ENCODE data around the gene TPCN2.
A peak's percentile ranks its signal among the peaks of the same experiment; 100 is the strongest.

Gene TPCN2

GRCh38 chr11:69101115-69101791 lies 52.5 kb downstream of the TPCN2 start:
- Histone ChIP-seq H3K4me3 (ENCODE audit: control insufficient read depth in 1 of 7, extremely low read depth in 1 of 7, insufficient read depth in 4 of 7, low read depth in 2 of 7, low read length in 6 of 7) (no peak overlapping the region), H3K9me3 (ENCODE audit: control extremely low read depth in 1 of 5, control insufficient read depth in 4 of 5, insufficient read depth in 2 of 5, low read depth in 1 of 5, low read length in 4 of 5) (no peaks in the 10 kb centered on the region), H3K36me3 (ENCODE audit: control insufficient read depth in 4 of 4, insufficient read depth in 4 of 4, low read length in 3 of 4) (no peaks in the 10 kb centered on the region), H3K27ac (ENCODE audit: insufficient read depth in 1 of 2, low read depth in 1 of 2, low read length in 2 of 2, poor library complexity in 1 of 2, severe bottlenecking in 2 of 2) (no peak overlapping the region), H3K27me3 (replicated peaks in 2 of 5; ENCODE audit: control insufficient read depth in 4 of 5, insufficient read depth in 5 of 5, low read length in 4 of 5) (peaks cover 0 to 26% (median 2%) of the 10 kb centered on the region in 5 experiments), H3K4me1 (ENCODE audit: control extremely low read depth in 1 of 4, control insufficient read depth in 4 of 4, insufficient read depth in 4 of 4, low read length in 3 of 4) (peaks cover 0 to 8% (median 3%) of the 10 kb centered on the region in 4 experiments)
- POLR2A ChIA-PET: no interaction called here
- 37% methylated on average over 11 of the region's 14 CpGs for WGBS (ENCODE audit: insufficient coverage)
- CTCF ChIA-PET: interaction anchor here (0.6 to 6.2 kb wide), 15 partner anchors 8 to 568 kb away, joined by 3 to 59 read pairs (median 4); partner anchors contain the start of gene MYEOV
- peak; percentile 54 to 70 (median 60) for DNase-seq

DNA sequence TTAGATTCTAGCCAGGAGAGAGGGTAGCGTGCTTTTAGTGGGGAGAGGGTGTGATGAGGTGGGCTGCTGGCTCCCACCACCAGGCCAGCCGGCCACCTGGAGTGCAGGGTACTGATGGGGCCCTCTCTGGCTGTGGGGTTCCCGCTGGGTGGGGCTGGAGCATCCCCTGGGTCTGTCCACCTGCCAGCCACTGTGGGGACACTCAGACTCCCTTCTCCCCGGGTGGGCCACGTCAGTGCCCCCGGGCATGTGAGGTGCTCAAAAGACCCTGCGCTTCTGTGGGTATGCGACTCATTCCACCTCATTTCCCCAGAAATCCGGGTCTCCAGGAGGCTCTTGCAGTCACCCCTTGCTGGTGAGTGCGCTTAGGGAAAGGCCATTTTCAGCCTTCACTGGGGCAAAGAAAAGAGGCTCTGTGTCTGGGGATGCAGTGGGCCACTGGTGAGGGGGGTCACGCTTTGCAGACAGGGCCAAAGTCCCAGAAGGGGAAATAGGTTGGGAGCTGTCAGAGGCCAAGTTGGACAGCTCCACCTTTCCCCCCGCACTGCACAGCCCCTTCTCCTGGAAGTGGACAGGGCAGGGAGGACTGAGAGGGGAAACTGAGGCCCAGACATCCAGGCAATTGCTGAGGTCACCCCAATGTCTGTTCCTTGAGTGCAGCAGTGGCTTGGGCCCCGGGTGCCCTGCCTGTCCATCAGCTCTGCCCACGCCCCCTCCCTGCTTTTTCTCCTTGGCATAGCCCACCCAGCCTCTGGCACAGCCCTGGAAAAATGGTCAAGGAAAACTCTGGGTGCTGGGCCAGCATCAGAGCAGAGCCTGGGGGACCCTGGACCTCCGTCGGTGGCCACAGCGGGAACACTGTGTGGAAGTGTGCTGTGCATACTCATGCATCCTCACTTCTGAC lies 53.3 kb downstream of the TPCN2 start:
- Histone ChIP-seq H3K4me1 (ENCODE audit: control extremely low read depth in 1 of 4, control insufficient read depth in 4 of 4, insufficient read depth in 4 of 4, low read length in 3 of 4) (peaks cover 0 to 6% (median 4%) of the 10 kb centered on the region in 4 experiments), H3K27ac (ENCODE audit: insufficient read depth in 1 of 2, low read depth in 1 of 2, low read length in 2 of 2, poor library complexity in 1 of 2, severe bottlenecking in 2 of 2) (no peak overlapping the region), H3K9me3 (ENCODE audit: control extremely low read depth in 1 of 5, control insufficient read depth in 4 of 5, insufficient read depth in 2 of 5, low read depth in 1 of 5, low read length in 4 of 5) (no peaks in the 10 kb centered on the region), H3K36me3 (ENCODE audit: control insufficient read depth in 4 of 4, insufficient read depth in 4 of 4, low read length in 3 of 4) (no peaks in the 10 kb centered on the region), H3K27me3 (replicated peaks in 2 of 5; ENCODE audit: control insufficient read depth in 4 of 5, insufficient read depth in 5 of 5, low read length in 4 of 5) (peaks cover 0 to 26% (median 2%) of the 10 kb centered on the region in 5 experiments), H3K4me3 (ENCODE audit: control insufficient read depth in 1 of 7, extremely low read depth in 1 of 7, insufficient read depth in 4 of 7, low read depth in 2 of 7, low read length in 6 of 7) (no peak overlapping the region)
- CTCF ChIA-PET: interaction anchor here (0.6 to 6.2 kb wide), 14 partner anchors 9 to 567 kb away, joined by 3 to 59 read pairs (median 5); partner anchors contain the start of gene MYEOV
- WGBS (ENCODE audit: insufficient coverage): 75% methylated on average over 14 of the region's 17 CpGs
- POLR2A ChIA-PET: no interaction called here
- no peak for DNase-seq

DNA sequence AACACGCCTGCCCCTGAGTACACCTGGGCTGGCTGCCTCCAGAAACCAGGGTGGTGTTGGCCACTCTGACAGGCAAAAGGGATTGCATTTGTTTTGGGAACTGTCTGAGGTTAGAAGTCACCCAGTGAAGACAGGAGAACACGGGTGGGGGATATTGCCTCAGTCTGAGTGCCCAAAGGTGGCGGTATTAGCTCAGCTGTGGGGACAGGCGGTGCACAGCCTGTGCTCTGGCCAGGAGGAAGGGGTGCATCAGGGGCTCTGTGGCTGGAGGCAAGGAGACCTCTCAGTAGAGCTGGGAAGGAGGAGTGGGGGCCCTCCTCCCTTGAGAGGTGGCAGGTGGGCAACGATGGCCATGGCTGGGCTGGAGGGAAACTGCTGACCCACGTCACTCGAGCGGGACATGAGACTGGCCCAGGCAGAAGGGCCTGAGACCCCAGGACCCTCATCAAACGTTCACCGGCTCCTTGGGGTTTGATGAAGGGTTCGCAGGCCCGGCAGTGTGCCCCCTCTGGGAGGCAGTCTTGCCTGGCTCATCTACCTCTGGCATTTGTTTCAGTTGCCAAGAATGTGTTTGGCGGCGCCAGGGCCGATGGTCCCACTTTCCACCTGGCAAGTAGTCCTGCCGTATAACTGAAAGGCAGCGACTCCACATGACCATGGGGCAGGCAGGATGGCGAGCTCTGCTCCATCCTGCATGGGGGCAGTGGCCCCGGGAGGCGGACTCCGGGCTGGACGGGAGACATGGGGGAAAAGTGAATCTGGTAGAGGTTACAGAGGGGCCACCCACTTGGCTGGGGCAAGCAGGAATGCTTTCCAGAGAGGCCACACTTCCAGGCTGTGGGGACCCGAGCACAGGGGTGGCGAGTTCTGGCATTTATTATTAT lies 54.2 kb downstream of the TPCN2 start:
- no peak overlapping the region for H3K4me3 ChIP-seq (ENCODE audit: control insufficient read depth in 1 of 7, extremely low read depth in 1 of 7, insufficient read depth in 4 of 7, low read depth in 2 of 7, low read length in 6 of 7)
- H3K27me3 ChIP-seq (replicated peaks in 2 of 5; ENCODE audit: control insufficient read depth in 4 of 5, insufficient read depth in 5 of 5, low read length in 4 of 5): peaks cover 0 to 26% (median 2%) of the 10 kb centered on the region in 5 experiments
- H3K36me3 ChIP-seq (ENCODE audit: control insufficient read depth in 4 of 4, insufficient read depth in 4 of 4, low read length in 3 of 4): no peaks in the 10 kb centered on the region
- H3K9me3 ChIP-seq (ENCODE audit: control extremely low read depth in 1 of 5, control insufficient read depth in 4 of 5, insufficient read depth in 2 of 5, low read depth in 1 of 5, low read length in 4 of 5): peaks cover 0 to 1% (median 0%) of the 10 kb centered on the region in 5 experiments
- no peak overlapping the region for H3K27ac ChIP-seq (ENCODE audit: insufficient read depth in 1 of 2, low read depth in 1 of 2, low read length in 2 of 2, poor library complexity in 1 of 2, severe bottlenecking in 2 of 2)
- CTCF ChIA-PET: interaction anchor here (1.2 to 6.2 kb wide), 8 partner anchors 10 to 567 kb away, joined by 3 to 59 read pairs (median 10); partner anchors contain the start of gene MYEOV
- no peak for DNase-seq
- 78% methylated on average over 20 of the region's 24 CpGs for WGBS (ENCODE audit: insufficient coverage)
- POLR2A ChIA-PET: no interaction called here
- peaks cover 0 to 4% (median 0%) of the 10 kb centered on the region in 4 experiments for H3K4me1 ChIP-seq (ENCODE audit: control extremely low read depth in 1 of 4, control insufficient read depth in 4 of 4, insufficient read depth in 4 of 4, low read length in 3 of 4)

GRCh38 chr11:69104212-69104855 lies 55.6 kb downstream of the TPCN2 start:
- peaks cover 0 to 5% (median 0%) of the 10 kb centered on the region in 5 experiments for H3K9me3 ChIP-seq (ENCODE audit: control extremely low read depth in 1 of 5, control insufficient read depth in 4 of 5, insufficient read depth in 2 of 5, low read depth in 1 of 5, low read length in 4 of 5)
- no peaks in the 10 kb centered on the region for H3K36me3 ChIP-seq (ENCODE audit: control insufficient read depth in 4 of 4, insufficient read depth in 4 of 4, low read length in 3 of 4)
- H3K4me1 ChIP-seq (ENCODE audit: control extremely low read depth in 1 of 4, control insufficient read depth in 4 of 4, insufficient read depth in 4 of 4, low read length in 3 of 4): peaks cover 0 to 4% (median 0%) of the 10 kb centered on the region in 4 experiments
- H3K27ac ChIP-seq (ENCODE audit: insufficient read depth in 1 of 2, low read depth in 1 of 2, low read length in 2 of 2, poor library complexity in 1 of 2, severe bottlenecking in 2 of 2): no peak overlapping the region
- ChIA-PET CTCF (interaction anchor here (0.8 to 6.2 kb wide), 4 partner anchors 11 to 540 kb away, joined by 3 to 59 read pairs (median 4); partner anchors contain the start of gene MYEOV), POLR2A (no interaction called here)
- peaks cover 0 to 26% (median 2%) of the 10 kb centered on the region in 5 experiments for H3K27me3 ChIP-seq (replicated peaks in 2 of 5; ENCODE audit: control insufficient read depth in 4 of 5, insufficient read depth in 5 of 5, low read length in 4 of 5)
- no peak overlapping the region for H3K4me3 ChIP-seq (ENCODE audit: control insufficient read depth in 1 of 7, extremely low read depth in 1 of 7, insufficient read depth in 4 of 7, low read depth in 2 of 7, low read length in 6 of 7)
- DNase-seq: no peak
- 97% methylated on average over 10 of the region's 14 CpGs for WGBS (ENCODE audit: insufficient coverage)

DNA sequence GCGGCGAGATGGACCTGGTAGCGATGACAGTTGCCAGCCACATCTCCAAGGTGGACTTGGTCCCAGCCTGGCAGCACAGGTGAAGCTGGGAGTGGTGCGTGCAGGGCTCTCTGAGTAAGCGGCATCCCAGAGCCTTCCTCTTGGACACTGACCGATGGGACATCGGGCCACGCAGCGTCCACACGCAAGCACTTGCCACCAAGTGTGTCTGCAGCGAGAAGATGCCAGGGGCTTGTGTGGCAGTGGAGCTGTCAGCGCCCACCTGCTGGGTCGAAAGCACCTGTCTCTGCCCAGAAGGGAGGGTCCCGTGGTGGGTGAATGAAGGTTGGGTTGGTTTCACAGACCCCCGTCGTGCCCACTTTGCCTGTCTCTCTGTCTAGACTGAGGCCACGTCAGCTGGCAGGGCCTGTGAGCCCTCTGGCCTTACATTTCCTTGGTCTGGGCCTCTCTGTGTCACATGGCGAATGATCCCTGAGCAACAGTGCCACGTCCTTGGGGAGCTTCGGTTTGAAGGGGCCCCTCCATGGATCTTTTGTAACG lies 56.2 kb downstream of the TPCN2 start:
- no peak overlapping the region for H3K4me3 ChIP-seq (ENCODE audit: control insufficient read depth in 1 of 7, extremely low read depth in 1 of 7, insufficient read depth in 4 of 7, low read depth in 2 of 7, low read length in 6 of 7)
- ChIA-PET POLR2A (interaction anchor here (0.6 kb wide), 1 partner anchor 698 kb away, joined by 3 read pairs; no protein-coding TSS in a partner anchor), CTCF (interaction anchor here (0.8 to 1.6 kb wide), 6 partner anchors 10 to 565 kb away, joined by 3 to 5 read pairs (median 3); partner anchors contain the start of gene MYEOV)
- no peak for DNase-seq
- H3K27ac ChIP-seq (ENCODE audit: insufficient read depth in 1 of 2, low read depth in 1 of 2, low read length in 2 of 2, poor library complexity in 1 of 2, severe bottlenecking in 2 of 2): no peak overlapping the region
- no peaks in the 10 kb centered on the region for H3K36me3 ChIP-seq (ENCODE audit: control insufficient read depth in 4 of 4, insufficient read depth in 4 of 4, low read length in 3 of 4)
- H3K4me1 ChIP-seq (ENCODE audit: control extremely low read depth in 1 of 4, control insufficient read depth in 4 of 4, insufficient read depth in 4 of 4, low read length in 3 of 4): peaks cover 0 to 4% (median 0%) of the 10 kb centered on the region in 4 experiments
- peaks cover 0 to 26% (median 2%) of the 10 kb centered on the region in 5 experiments for H3K27me3 ChIP-seq (replicated peaks in 2 of 5; ENCODE audit: control insufficient read depth in 4 of 5, insufficient read depth in 5 of 5, low read length in 4 of 5)
- 97% methylated on average over 19 of the region's 21 CpGs for WGBS (ENCODE audit: insufficient coverage)
- peaks cover 0 to 5% (median 0%) of the 10 kb centered on the region in 5 experiments for H3K9me3 ChIP-seq (ENCODE audit: control extremely low read depth in 1 of 5, control insufficient read depth in 4 of 5, insufficient read depth in 2 of 5, low read depth in 1 of 5, low read length in 4 of 5)
